Measurements from ENCODE around the gene SUSD3.
"Not testable (repeated sequence)": the region's sequence is repeated elsewhere in the genome, so short reads cannot be mapped to it uniquely, and the experiment has no call there.

SUSD3 gene

DNA sequence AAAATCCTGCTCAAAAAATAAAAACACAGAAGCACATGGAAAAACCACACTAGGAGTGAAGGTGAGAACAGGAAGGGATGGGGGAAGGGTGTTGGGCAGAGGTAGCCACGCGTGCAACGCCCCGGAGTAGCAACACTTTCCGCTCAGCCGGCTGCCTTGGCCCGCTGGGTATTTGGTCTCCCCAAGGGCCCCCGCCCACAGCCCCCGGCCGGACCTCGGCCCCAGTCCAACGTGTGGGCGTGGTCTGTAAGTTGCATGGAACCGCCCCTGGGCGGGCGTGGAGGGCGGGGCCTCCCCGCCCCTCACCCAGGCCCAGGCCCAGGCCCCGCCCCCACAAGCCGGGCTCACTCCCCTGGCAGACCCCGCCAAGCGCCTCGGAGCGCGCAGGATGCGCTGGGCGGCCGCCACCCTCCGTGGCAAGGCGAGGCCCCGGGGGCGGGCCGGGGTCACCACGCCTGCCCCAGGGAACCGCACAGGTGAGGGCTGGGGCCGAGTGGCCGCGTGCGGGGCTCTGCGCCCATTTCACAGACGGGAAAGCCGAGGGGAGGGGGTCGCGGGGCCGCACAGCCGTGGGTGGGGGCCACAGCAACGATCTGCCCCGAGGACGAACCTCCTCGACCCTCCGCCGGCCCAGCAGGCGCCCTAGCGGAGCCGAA is at the start of gene SUSD3:
SUSD3 (plus strand) TSS at position 347 of the 656 bp plus-strand sequence; CDS start at position 389, 42 bp downstream.
- no peak for DNase-seq

DNA sequence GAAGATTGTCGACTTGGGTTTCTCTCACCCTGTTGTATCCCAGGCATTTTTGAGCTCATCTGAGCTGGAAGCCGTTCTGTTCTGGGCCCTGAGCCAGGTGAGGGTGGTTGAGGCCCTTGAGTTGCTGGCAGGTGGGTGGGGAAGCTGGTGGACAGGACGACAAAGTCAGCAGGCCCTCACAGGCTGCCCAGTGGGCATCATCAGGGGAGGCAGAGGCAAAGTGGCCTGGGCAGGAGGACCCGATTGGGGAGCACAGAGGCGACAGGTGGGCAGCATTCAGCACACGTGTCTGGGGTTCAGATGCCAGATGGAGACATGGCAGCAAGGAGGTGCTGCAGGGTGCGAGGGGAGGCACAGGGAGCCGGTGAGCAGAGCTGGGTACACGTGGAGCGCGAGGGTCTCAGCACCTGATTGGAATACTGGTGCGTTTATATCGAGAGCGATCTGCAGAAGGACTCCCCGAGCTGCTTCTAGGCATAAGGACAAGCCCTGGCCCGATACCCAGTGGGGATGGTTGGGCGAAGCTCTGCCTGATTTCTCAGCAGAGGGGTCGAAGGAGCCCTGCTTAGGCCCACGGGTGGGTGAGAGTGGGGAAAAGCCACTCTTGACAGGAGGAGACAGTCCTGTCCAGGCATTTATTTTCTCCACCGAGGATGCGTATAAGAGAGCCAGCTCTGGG is 49.0 kb upstream of the SUSD3 start:
- DNase-seq = no peak

DNA sequence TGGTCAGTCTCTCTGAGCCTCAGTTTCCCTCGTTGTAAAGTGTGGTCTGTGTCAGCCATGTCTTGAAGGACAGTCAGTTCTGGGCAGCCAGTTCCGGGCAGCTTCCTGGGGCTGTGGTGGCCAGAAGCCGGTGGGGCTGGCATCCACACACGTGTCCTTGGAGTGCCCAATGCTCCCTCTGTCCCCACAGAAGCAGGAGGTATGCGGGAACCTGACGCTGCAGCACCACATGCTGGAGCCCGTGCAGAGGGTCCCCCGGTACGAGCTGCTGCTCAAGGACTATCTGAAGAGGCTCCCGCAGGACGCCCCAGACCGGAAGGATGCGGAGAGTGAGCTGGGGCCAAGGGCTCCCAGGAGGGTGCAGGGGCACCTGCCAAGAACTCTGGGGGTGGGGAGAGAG is 48.4 kb upstream of the SUSD3 start:
- DNase-seq = no peak

DNA sequence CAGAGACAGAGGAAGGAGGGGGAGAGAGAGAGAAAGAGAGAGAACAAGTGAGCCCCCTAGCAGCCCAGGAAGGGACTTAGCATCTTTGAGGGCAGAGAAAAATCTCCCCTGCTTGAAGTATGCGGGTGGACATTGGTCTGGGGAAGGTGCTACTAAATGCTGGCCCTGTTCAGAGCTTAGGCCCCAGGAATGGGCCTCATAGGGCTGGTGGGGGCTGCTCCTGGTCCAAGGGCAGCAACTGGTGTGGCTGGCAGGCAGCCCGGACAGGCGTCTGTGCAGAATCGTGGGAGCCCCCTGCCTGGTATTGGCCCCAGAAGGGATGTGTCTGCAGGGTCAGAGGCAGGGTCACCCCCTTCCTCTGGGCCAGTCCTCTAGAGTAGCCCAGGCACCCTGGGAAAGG is 47.8 kb upstream of the SUSD3 start:
- DNase-seq = no peak

DNA sequence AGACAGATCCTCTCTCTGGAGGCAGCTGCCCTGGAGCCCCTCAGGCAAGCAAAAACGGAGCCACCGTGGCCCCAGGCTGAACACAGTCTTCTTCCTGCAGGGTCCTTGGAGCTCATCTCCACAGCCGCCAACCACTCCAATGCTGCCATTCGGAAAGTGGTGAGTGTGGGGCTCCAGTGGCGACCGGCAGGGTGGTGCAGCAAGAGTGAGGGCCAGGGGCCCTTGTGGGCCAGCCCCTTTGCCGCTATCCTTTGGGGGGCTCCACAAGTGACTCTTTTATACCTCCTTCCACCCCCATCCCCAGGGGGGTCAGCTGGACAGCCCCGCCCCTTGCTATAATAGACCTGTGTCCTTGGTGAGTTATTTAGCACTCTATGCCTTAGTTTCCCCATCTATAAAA is 47.4 kb upstream of the SUSD3 start:
- DNase-seq = no peak

DNA sequence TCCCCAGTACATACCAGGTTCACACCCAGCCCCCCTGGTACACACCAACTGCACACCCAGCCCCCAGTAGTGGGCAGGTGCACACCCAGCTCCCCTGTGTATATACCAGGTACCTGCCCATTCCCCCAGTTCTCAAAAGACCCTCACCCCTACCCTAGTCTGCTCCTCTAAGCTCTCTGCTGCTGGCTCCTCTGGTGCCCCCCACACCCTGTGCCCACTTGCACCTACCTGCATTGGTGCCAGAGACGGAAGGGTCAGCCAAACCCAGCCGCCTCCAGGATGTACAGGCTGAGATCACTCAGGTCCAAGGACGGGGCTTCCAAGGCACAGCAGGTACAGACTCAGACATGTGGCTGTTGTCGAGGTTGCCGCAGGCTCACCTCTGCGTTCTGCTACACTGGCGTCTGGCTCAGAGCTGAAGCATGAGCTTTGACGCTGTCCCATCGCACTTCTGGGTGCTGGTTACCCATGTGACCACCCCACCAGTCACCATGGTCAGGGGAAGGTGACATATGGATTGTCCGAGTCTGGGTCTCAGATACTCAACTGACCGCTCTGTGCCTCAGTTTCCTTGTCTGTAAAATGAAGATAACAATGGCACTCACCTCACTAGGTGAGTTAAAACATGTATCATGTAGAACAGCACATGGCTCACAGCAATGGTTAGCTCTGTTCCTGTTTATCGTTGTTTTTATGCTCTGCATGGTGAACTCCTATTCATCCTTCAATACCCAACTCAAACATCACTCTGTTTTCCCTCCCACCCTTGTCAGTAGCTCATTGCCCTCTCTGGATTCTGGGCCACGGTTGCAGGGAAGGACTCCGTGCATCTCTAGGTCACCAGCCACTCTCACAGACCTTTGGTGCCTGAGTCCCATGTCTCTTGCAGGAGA is 45.3 kb upstream of the SUSD3 start:
- DNase-seq = no peak

DNA sequence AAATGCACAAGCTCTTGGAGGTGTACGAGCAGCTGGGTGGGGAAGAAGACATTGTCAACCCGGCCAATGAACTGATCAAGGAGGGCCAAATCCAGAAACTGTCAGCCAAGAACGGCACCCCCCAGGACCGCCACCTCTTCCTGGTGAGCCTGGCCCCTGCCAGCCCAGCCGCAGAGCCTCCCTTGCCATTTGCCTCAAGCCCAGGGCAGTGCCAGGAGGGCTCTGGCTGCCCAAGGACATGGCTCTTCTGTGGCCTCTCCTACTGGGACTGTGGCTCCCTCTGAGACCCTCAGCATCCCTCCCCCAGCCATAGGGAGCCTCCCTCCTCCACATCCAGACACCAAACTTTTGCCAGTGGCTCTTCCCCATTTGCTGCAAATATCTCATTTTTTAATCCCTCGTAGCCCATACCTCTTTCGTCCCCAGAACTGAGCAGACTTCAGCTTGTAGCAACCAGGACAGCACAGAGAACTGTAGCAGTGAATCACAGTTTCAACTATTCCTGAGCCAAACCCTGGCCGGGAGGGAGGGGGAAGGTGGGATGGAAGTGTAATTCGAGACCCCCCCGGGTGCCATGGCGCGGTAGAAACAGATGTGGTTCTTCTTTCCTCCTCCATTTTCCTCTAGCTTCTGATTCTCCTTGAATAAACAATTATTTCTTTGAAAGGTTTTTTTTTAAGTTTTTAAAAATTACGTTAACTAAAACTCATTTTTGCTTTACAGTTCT is 44.5 kb upstream of the SUSD3 start:
- DNase-seq = no peak

DNA sequence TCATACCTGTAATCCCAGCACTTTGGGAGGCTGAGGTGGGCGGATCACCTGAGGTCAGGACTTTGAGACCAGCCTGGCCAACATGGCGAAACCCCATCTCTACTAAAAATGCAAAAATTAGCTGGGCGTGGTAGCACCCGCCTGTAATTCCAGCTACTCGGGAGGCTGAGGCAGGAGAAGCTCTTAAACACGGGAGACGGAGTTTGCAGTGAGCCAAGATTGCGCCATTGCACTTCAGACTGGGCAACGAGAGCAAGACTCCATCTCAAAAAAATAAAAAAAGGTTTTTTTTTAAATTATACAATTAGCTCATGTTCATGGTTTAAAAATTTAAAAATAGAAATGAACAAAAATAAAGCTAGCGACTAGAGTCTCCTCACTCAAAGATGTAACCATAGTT is 43.3 kb upstream of the SUSD3 start:
- DNase-seq = not testable (repeated sequence)

DNA sequence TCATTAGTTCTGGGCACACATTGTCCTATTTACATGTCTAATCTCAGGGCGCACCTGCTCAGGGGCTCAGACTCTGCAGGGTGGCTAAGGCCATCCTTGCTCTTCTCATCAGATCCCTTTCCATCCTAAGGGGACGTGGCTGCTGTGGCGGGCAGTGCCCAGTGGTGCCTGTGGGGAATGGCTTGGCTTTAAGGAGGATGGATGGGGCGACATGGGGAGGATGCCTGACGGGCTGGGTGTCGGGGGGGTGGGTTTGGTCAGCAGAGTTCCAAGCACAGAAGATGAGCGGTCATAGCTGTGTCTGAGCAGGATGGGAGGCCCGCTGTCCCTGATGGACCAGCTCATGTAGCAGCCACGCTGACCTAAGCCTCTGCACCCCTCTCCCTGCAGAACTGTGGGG is 40.9 kb upstream of the SUSD3 start:
- DNase-seq = no peak

DNA sequence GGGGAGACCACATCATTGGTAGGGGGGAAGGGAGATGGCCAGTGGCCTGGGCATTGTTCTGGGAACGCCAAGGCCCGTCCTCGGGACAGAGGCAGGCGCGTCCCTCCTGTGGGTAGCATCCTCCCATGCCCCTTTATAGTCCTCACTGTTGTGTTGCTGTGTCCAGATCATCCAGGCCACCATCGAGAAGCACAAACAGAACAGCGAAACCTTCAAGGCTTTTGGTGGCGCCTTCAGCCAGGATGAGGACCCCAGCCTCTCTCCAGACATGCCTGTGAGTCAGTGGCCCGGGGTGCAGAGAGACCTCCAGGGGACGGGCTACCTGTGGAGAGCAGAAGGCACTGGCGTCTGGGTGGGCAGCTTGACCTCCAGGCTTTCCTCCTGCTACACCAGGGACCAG is 38.4 kb upstream of the SUSD3 start:
- DNase-seq = no peak

DNA sequence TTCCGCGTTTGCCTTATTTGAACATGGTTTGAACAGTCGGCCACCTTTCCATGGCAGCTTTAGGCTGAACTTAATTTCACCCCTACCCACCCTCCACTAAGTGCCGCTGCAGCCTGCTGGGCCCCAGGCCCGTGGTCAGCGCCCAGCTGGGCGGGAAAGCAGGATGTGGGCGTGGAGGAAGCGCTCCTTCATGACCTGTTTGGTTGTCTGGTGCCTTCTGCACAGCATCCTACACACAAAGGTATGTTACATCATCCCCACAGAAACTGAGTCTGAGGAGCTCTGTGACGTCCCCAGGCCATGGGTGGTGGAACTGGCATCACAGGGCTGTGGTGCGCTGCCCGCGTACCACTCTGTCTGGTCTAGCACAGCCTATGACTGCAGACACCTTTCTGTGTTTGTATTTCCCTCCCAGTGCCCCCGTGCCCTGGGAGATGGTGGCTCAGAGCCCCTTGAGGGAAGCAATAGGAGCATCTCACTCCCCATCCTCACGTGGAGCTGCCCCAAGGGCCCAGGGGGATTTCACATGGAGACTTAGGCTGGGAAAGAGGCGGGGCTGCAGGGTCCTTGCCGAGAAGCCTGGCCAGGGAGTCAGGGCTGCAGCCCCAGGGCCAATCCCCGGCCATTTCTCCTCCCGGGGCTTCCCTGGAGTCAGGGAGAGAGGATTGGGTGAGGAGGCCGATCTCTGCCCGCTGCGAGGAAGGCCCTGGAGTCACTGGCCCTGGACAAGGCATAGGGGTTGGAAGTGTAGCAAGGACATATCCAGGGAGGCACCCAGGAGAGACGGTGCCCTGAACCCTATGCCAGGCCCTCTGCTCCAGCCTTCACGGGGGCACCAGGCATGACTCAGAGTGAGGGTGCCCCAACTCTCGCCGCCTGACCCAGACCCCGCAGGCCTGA is 37.5 kb upstream of the SUSD3 start:
- no peak for DNase-seq

DNA sequence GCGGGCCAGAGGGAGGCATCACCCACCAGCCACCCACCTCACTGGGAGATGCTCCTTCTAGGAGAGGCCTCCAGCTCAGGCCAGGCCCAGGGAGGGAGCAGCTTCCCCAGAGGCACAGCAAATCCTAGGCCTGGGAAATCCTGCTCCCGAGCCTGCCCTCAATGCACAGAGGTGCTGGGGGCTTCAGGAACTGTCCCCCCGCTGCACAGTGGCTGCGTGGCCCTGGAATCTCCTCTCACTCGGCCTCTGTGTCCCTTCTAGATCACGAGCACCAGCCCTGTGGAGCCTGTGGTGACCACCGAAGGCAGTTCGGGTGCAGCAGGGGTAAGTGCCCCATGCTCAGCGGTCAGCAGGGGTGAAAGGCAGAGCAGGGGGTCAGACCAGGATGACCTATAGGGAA is 36.4 kb upstream of the SUSD3 start:
- no peak for DNase-seq

DNA sequence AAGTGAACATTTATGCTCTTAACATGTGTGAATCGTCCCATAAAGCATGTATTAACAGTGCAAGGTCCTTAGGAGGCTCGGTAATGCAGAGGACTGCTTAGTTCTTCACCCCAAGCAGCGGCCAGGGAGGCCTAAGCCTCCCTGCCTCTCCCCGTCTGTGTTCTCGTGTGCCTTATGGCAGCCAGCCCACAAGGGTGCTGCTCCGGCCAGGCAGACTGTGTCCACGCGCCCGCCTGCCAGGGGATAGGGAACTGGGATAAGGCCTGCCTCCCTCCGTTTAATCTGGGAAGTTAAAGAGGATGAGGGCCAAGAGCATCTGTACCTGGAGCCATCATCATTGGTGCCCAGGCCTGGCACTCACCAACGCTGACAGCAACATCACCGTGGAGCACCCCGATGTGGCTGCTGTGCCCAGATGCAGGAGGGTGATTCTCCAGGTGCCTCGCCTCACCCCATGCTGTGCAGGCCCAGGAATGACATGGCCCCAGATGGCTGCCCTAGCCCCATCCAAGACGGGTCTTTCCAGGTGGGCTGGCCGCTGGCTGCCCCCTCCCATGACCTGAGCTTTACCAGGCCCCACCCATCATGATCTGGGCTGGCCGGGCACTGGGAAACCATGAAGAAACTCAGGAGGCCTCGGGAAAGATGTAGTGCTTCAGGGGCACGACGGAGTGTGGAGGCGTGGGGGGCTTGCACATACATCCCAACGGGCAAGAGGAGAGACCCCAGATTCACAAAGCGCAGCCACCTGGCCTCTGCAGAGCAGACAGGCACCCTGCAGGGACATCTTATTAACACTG is 35.6 kb upstream of the SUSD3 start:
- no peak for DNase-seq

DNA sequence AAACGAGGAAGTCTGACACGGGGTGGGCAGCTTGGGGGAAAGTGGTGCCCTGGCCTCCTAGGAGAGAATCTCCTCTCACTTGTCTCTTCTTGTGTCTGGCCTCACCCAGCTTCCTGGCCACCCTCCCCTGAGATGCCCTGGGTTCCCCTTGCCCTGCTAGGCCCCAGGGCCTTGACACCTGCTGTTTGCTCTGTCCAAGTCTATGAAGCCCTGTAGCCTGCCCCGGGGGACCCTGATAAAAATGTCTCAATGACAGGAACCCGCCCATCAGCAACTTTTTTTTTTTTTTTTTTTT is 35.0 kb upstream of the SUSD3 start:
- DNase-seq = no peak

DNA sequence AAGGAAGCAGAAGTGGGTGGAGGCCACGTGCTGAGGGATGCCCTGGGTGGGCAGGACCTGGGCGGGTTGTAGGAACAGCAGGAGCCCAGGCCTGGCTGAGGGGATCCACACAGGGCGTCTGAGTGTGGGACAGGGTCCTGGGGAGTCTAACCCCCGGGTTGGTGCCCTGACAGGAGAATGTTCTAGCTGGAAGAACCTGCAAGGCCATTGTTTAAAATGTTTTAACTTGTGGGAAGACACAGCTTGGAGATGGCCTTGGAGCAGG is 33.9 kb upstream of the SUSD3 start:
- no peak for DNase-seq

DNA sequence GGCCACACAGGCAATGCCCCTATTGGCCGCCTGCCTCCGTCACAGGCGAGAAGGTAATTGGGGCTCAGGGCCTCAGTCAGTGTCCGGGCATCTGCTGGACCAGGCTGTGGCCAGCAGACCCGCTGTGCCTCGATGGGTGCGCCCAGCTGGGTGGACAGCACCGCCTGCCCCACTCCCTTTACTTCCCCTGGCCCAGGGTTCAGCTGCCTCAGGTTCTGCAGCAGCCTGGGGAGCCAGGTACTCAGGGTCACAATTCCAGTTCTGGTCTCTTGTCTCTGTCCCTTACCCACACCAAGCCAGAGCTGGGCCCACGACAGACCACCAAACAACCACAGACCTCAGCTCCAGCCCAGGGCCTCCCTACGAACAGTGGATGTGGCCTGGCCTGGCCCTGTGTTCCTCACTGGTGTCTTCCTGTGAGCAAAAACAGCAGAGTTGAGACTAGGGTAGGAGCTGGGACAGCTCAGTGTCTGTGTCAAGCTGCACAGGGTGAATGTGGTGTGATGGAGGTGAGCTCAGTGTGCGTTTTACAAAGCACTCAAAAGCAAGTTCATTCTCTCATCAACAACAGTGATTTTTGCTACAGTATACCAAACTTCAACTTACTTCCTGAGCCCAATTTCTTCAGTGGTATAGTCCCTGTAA is 33.4 kb upstream of the SUSD3 start:
- no peak for DNase-seq

DNA sequence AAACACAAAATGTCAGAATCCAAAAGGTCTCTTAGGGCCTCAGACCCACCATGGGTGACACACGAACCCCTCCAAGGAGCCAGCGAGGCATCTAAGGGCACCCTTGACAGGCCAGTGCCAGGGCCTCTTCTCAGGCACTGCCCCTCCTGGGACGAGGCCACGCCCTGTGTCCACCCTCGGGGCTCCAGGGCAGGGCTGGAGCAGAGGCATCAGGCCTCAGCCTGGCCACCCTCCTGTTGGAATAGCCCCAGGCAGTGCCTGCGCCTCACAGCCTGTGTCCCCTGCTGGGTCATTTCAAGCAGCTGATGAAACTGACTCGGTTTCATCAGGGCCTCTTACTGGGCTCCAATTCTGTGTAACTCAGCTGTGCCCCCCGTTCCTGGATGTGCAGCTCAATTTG is 32.8 kb upstream of the SUSD3 start:
- no peak for DNase-seq

DNA sequence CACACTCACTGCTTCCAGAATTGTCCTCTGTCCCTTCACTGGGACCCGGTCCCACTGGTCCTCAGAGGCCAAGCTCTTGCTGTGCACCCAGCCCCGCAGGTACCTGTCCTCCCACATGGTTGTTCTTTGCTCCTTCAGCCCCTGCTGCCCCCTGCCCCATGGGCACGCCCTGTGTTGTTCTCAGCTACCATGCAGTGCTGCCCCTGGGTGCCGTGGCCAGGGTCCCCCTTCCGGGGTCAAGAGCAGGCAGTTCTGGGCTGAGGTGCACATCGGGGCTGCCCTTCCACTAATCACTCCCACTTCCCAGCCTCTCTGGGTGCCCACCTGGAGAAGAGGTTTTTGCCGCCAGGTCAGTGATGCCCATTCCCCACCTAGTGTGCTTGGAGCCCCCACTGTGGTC is 31.9 kb upstream of the SUSD3 start:
- no peak for DNase-seq

DNA sequence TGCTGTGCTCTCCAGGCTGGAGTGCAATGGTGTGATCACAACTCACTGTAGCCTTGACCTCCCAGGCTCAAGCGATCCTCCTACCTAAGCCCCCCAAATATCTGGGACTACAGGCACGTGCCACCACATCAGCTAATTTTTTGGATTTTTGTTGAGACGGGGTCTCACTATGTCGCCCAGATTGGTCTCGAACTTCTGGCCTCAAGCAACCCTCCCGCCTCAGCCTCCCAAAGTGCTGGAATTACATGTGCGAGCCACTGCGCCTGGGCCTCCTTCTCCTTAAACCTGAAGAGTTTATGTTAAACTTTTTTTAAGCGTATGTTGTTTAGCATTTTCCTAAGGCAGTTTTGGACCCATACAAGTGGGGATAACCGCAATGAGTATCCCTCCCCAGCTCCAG is 30.8 kb upstream of the SUSD3 start:
- no peak for DNase-seq

DNA sequence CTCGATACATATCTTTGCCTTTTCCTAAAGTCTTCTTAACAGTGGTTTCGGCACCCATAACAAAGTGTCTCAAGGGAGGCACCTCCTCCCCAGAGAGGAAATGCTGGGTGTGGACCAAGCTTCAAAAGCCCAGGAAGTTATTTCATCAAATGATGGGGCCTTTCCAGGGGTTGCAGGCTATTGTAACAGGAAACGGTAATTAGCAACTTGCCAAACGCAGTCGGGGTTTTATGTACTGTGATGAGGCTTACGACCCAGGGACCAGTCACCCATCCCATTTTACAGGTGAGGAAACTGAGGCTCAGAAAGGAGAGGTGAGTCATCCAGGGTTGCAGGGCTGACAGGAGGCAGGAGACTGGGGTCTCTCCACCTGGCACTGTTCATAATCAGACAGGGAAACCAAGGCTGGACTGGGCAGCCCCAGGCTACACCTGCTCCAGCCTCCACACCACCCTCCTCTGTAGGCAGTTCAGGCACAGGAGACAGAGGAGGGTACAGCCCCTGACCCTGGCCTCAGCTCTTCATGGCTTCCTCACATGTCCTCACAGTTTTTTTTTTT is 30.0 kb upstream of the SUSD3 start:
- DNase-seq = no peak

All from amniotic stem cell (primary cell).